OCI-LY1 (cell line): ENCODE data around the gene ZNF407.

Experiments
- H2AFZ ChIP-seq: fragments of 200-600 bp; sonication (generic), shearing (Covaris generic); 2 replicates; pipeline ENCODE4 v1.6.0; 2014; ENCODE audit warnings: antibody characterized with exemption, mild to moderate bottlenecking, low read length
- H3F3A ChIP-seq: fragments of 200-600 bp; sonication (generic), shearing (Covaris generic); 2 replicates; pipeline ENCODE4 v1.6.0; 2014; ENCODE audit warnings: mild to moderate bottlenecking, antibody characterized with exemption, low read length, moderate library complexity; ENCODE audit not compliant: insufficient read depth
- H3K27ac ChIP-seq: fragments of 200-600 bp; sonication (generic); 2 replicates; pipeline ENCODE4 v1.5.1; 2014; ENCODE audit warnings: low read length, mixed run types, mild to moderate bottlenecking, low read depth; ENCODE audit not compliant: poor library complexity, severe bottlenecking
- H3K27me3 ChIP-seq: fragments of 200-600 bp; sonication (generic); 2 replicates; pipeline ENCODE4 v1.6.0; 2014; ENCODE audit warnings: antibody characterized with exemption, mild to moderate bottlenecking, low read length, moderate library complexity; ENCODE audit not compliant: insufficient read depth
- H3K36me3 ChIP-seq: fragments of 200-600 bp; sonication (generic); 2 replicates; pipeline ENCODE4 v1.6.1; 2014; ENCODE audit warnings: mild to moderate bottlenecking, antibody characterized with exemption, low read length, moderate library complexity, mixed read lengths; ENCODE audit not compliant: insufficient read depth
- H3K4me1 ChIP-seq: fragments of 200-600 bp; sonication (generic); 2 replicates; pipeline ENCODE4 v1.5.1; 2014; ENCODE audit warnings: mild to moderate bottlenecking, low read length, moderate library complexity; ENCODE audit not compliant: insufficient read depth, severe bottlenecking
- H3K4me2 ChIP-seq: fragments of 200-600 bp; sonication (generic), shearing (Covaris generic); 2 replicates; pipeline ENCODE4 v1.6.1; 2014; ENCODE audit warnings: low read length
- H3K4me3 ChIP-seq: fragments of 200-600 bp; sonication (generic); 2 replicates; pipeline ENCODE4 v1.5.1; 2014; ENCODE audit warnings: low read length, low read depth, mild to moderate bottlenecking, mixed read lengths; ENCODE audit not compliant: poor library complexity, severe bottlenecking
- H3K79me2 ChIP-seq: fragments of 200-600 bp; shearing (Covaris generic); 2 replicates; pipeline ENCODE4 v1.6.1; 2016; ENCODE audit warnings: mixed run types, low read length, mixed read lengths; ENCODE audit not compliant: insufficient read depth
- H3K9ac ChIP-seq: fragments of 200-600 bp; sonication (generic), shearing (Covaris generic); 2 replicates; pipeline ENCODE4 v1.6.1; 2014; ENCODE audit warnings: mild to moderate bottlenecking, low read length, mixed read lengths
- H3K9me2 ChIP-seq: fragments of 200-600 bp; sonication (generic), shearing (Covaris generic); 2 replicates; pipeline ENCODE4 v1.6.1; 2014; ENCODE audit warnings: low read depth, mild to moderate bottlenecking, low read length, mixed read lengths
- H3K9me3 ChIP-seq: fragments of 200-600 bp; shearing (Covaris generic); 2 replicates; pipeline ENCODE4 v1.6.1; 2014; ENCODE audit warnings: low read length, mixed read lengths
- H4K20me1 ChIP-seq: fragments of 200-600 bp; sonication (generic), shearing (Covaris generic); 2 replicates; pipeline ENCODE4 v1.6.0; 2016; ENCODE audit warnings: mild to moderate bottlenecking, low read length; ENCODE audit not compliant: insufficient read depth
- EZH2 ChIP-seq: fragments of 200-600 bp; sonication (generic), shearing (Covaris generic); IDR thresholded peaks from 2 replicates; pipeline ENCODE4 v1.8.0; 2017; ENCODE audit warnings: borderline replicate concordance, mixed run types, mild to moderate bottlenecking, antibody characterized with exemption, low read length, moderate library complexity, mixed read lengths
- TF ChIP-seq, protein P1 (sequence below): fragments of 200-600 bp; sonication (generic), shearing (Covaris generic); IDR thresholded peaks from 2 replicates; pipeline ENCODE4 v1.5.1; 2017; ENCODE audit warnings: mild to moderate bottlenecking, antibody characterized with exemption, low read length, moderate library complexity, mixed read lengths

Gene ZNF407

GRCh38 chr18:74665905-74666304, 68.2 kb downstream of the ZNF407 start:
- no peaks in the 10 kb centered on the region for H3K9me3 ChIP-seq
- H3K4me2 ChIP-seq = no peak overlapping the region
- TF ChIP-seq EZH2 = no peak
- TF ChIP-seq, protein P1, sequence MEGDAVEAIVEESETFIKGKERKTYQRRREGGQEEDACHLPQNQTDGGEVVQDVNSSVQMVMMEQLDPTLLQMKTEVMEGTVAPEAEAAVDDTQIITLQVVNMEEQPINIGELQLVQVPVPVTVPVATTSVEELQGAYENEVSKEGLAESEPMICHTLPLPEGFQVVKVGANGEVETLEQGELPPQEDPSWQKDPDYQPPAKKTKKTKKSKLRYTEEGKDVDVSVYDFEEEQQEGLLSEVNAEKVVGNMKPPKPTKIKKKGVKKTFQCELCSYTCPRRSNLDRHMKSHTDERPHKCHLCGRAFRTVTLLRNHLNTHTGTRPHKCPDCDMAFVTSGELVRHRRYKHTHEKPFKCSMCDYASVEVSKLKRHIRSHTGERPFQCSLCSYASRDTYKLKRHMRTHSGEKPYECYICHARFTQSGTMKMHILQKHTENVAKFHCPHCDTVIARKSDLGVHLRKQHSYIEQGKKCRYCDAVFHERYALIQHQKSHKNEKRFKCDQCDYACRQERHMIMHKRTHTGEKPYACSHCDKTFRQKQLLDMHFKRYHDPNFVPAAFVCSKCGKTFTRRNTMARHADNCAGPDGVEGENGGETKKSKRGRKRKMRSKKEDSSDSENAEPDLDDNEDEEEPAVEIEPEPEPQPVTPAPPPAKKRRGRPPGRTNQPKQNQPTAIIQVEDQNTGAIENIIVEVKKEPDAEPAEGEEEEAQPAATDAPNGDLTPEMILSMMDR = no peak
- no peak overlapping the region for H3K4me3 ChIP-seq
- no peaks in the 10 kb centered on the region for H3K27me3 ChIP-seq
- no peaks in the 10 kb centered on the region for H3K4me1 ChIP-seq
- no peak overlapping the region for H3K27ac ChIP-seq
- no peak overlapping the region for H3K9ac ChIP-seq
- no peaks in the 10 kb centered on the region for H3K79me2 ChIP-seq
- no peaks in the 10 kb centered on the region for H3F3A ChIP-seq
- no peaks in the 10 kb centered on the region for H4K20me1 ChIP-seq
- H3K36me3 ChIP-seq = no peaks in the 10 kb centered on the region
- H3K9me2 ChIP-seq = no peaks in the 10 kb centered on the region
- H2AFZ ChIP-seq = no peak overlapping the region

DNA sequence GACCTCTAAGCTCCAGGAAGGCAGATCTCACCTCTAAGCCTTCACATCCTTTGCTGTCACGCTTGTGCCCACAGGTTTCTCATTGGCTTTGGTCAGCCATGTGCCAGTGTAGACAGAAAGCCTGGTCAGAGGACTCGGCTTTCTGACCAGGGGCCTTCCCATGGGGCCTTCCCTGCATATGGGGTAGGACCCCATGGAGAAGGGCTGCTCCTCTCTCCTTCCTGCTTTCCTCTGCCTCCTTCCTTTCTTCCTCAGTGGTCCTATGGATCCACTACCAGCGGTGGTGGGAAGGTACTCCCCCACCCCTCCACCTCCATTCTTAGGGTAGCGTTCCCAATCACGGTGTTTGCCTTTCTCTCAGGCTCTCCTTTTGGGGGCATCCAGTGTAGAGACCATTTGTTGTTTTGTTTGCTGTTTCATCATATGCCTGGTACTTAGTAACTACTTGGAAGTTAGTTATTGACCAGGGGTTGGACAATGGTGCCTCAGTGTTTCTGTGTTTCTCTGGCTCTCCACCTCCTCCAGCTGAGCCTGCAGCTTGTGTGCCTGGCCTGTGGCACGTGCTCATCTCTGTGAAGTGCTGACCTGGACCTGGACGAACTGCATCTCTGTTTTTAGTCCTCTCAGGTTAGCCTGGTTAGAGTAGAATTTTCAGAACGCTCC, 71.6 kb downstream of the ZNF407 start:
- Histone ChIP-seq H3K9me2 (no peaks in the 10 kb centered on the region), H2AFZ (no peak overlapping the region), H3F3A (no peaks in the 10 kb centered on the region), H3K9ac (no peak overlapping the region), H3K27ac (no peak overlapping the region), H4K20me1 (no peaks in the 10 kb centered on the region), H3K4me1 (no peaks in the 10 kb centered on the region), H3K4me2 (no peak overlapping the region), H3K36me3 (no peaks in the 10 kb centered on the region), H3K4me3 (no peak overlapping the region), H3K79me2 (no peaks in the 10 kb centered on the region), H3K9me3 (no peaks in the 10 kb centered on the region), H3K27me3 (no peaks in the 10 kb centered on the region)
- TF ChIP-seq, protein P1 = no peak
- TF ChIP-seq EZH2 = no peak

DNA sequence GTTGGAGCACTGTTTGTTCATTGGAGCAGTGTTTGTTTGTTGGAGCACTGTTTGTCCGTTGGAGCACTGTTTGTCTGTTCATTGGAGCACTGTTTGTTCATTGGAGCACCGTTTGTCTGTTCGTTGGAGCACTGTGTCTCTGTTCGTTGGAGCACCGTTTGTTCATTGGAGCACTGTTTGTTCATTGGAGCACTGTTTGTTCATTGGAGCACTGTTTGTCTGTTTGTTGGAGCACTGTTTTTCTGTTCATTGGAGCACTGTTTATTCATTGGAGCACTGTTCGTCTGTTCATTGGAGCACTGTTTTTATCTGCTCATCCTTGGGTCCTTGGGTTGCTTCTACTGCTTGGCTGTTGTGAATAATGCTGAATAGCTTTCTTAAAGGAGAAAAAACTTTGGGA, 74.7 kb downstream of the ZNF407 start:
- Histone ChIP-seq H3K4me3 (no peak overlapping the region), H3K9ac (no peak overlapping the region), H3K36me3 (no peaks in the 10 kb centered on the region; the same call in 1 of the 2 replicates), H3K27ac (no peak overlapping the region), H3K9me3 (peaks cover 4% of the 10 kb centered on the region; the same call in 1 of the 2 replicates), H3K9me2 (no peaks in the 10 kb centered on the region), H3F3A (no peaks in the 10 kb centered on the region), H3K4me2 (no peak overlapping the region), H2AFZ (no peak overlapping the region), H3K27me3 (no peaks in the 10 kb centered on the region), H4K20me1 (no peaks in the 10 kb centered on the region), H3K79me2 (no peaks in the 10 kb centered on the region), H3K4me1 (no peaks in the 10 kb centered on the region)
- no peak for TF ChIP-seq EZH2
- TF ChIP-seq, protein P1 = no peak
